Glutamatergic neuron (in vitro differentiated cells): ENCODE data around the gene ETV6. TPM values are rescaled to one million over a fixed set of nuclear protein-coding genes. Genes with fewer than 3 reads are reported as not detected.

Source experiments
- DNase-seq: peaks from one replicate; pipeline ENCODE4 v3.0.0; 2022
- H3K27ac Mint-ChIP-seq: one replicate; pipeline ENCODE4 v1.8.0; 2020; ENCODE audit warnings: mild to moderate bottlenecking, mixed read lengths, inconsistent platforms; ENCODE audit not compliant: unreplicated experiment
- H3K27me3 Mint-ChIP-seq: one replicate; pipeline ENCODE4 v1.8.0; 2020; ENCODE audit warnings: mild to moderate bottlenecking, moderate library complexity, mixed read lengths, inconsistent platforms; ENCODE audit not compliant: unreplicated experiment
- H3K36me3 Mint-ChIP-seq: one replicate; pipeline ENCODE4 v1.8.0; 2020; ENCODE audit warnings: mild to moderate bottlenecking, mixed read lengths, inconsistent platforms; ENCODE audit not compliant: unreplicated experiment
- H3K4me1 Mint-ChIP-seq: one replicate; pipeline ENCODE4 v1.8.0; 2020; ENCODE audit warnings: mild to moderate bottlenecking, low read depth, mixed read lengths, inconsistent platforms; ENCODE audit not compliant: unreplicated experiment
- H3K4me3 Mint-ChIP-seq: one replicate; pipeline ENCODE4 v1.8.0; 2020; ENCODE audit warnings: mild to moderate bottlenecking, mixed read lengths, inconsistent platforms; ENCODE audit not compliant: unreplicated experiment
- H3K9me3 Mint-ChIP-seq: one replicate; pipeline ENCODE4 v1.8.0; 2020; ENCODE audit warnings: mild to moderate bottlenecking, moderate library complexity, mixed read lengths, inconsistent platforms; ENCODE audit not compliant: unreplicated experiment
- total RNA-seq: library from RNA; stranded (reverse); fragmentation: NEBNext Ultra II Directional; extraction: Animal tissue kit (Norgen Biotek cat#: 25700); gene quantifications from one replicate; pipeline ENCODE4 v1.2.1, GENCODE V29; 2021; ENCODE audit not compliant: unreplicated experiment
- TF ChIP-seq, protein P1 (sequence below): fragments of 200-600 bp; sonication (generic); IDR thresholded peaks from one replicate; pipeline ENCODE4 v1.5.0; 2021; ENCODE audit not compliant: partially characterized antibody, unreplicated experiment

Gene ETV6
- total RNA-seq, 1 donor from 2014 or later: 10.1 TPM

- TF ChIP-seq, protein P1, sequence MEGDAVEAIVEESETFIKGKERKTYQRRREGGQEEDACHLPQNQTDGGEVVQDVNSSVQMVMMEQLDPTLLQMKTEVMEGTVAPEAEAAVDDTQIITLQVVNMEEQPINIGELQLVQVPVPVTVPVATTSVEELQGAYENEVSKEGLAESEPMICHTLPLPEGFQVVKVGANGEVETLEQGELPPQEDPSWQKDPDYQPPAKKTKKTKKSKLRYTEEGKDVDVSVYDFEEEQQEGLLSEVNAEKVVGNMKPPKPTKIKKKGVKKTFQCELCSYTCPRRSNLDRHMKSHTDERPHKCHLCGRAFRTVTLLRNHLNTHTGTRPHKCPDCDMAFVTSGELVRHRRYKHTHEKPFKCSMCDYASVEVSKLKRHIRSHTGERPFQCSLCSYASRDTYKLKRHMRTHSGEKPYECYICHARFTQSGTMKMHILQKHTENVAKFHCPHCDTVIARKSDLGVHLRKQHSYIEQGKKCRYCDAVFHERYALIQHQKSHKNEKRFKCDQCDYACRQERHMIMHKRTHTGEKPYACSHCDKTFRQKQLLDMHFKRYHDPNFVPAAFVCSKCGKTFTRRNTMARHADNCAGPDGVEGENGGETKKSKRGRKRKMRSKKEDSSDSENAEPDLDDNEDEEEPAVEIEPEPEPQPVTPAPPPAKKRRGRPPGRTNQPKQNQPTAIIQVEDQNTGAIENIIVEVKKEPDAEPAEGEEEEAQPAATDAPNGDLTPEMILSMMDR: no peak
- peaks cover 26% of the 10 kb centered on the region for H3K4me1 Mint-ChIP-seq
- H3K36me3 Mint-ChIP-seq: no peaks in the 10 kb centered on the region
- H3K9me3 Mint-ChIP-seq: no peaks in the 10 kb centered on the region
- H3K27me3 Mint-ChIP-seq: no peaks in the 10 kb centered on the region
- H3K4me3 Mint-ChIP-seq: no peak overlapping the region
- no peak for DNase-seq
- H3K27ac Mint-ChIP-seq: no peak overlapping the region
Measured at GRCh38 chr12:11774821-11775220, 125.3 kb downstream of the ETV6 start.

- H3K36me3 Mint-ChIP-seq: no peaks in the 10 kb centered on the region
- TF ChIP-seq, protein P1: no peak
- no peaks in the 10 kb centered on the region for H3K27me3 Mint-ChIP-seq
- no peak overlapping the region for H3K4me3 Mint-ChIP-seq
- DNase-seq: no peak
- H3K9me3 Mint-ChIP-seq: no peaks in the 10 kb centered on the region
- H3K27ac Mint-ChIP-seq: no peak overlapping the region
- H3K4me1 Mint-ChIP-seq: peaks cover 26% of the 10 kb centered on the region
Measured at GRCh38 chr12:11776316-11776715, 126.8 kb downstream of the ETV6 start.

DNA sequence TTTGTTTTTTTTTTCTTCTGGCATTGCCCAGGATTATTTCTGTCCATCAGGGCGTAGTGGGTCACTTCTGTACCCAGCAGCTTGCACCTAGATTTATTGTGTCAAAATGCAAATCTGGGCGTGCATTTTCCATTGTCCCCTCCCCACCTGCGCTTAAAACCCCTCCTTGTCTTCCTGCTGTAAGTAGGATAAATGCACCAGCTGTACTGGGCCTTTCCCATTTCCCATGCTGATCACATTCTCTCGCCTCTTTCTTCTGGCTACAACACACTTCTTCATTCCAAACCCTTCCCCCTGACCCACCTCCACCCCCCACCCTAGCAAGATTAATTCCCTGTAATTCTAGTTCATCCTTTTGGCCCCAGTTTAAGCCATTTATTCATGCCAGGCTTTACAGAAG is 128.0 kb downstream of the ETV6 start:
- no peaks in the 10 kb centered on the region for H3K36me3 Mint-ChIP-seq
- H3K27ac Mint-ChIP-seq: no peak overlapping the region
- H3K4me1 Mint-ChIP-seq: peaks cover 26% of the 10 kb centered on the region
- no peaks in the 10 kb centered on the region for H3K27me3 Mint-ChIP-seq
- no peak overlapping the region for H3K4me3 Mint-ChIP-seq
- DNase-seq: no peak
- H3K9me3 Mint-ChIP-seq: no peaks in the 10 kb centered on the region
- TF ChIP-seq, protein P1: no peak

DNA sequence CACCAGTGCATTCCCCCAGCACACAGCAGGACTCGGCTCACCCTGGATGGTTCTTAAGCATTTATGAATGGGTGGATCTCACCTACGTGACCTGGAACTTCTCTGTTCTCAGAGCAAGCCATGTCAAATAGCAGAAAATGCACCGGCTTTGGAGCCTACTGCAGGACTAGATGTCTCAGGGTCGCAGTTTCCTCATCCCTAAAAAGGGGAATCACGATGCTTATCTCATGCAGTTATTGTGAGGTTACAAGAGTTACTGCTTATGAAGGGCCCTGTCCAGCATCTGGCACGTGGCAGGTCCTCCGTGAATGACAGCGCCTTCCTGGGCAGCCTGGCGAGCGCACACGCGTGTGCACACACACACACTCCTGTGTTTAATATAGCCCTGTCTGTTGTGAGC is 128.5 kb downstream of the ETV6 start:
- DNase-seq: no peak
- no peaks in the 10 kb centered on the region for H3K36me3 Mint-ChIP-seq
- H3K27ac Mint-ChIP-seq: no peak overlapping the region
- no peak overlapping the region for H3K4me3 Mint-ChIP-seq
- H3K9me3 Mint-ChIP-seq: no peaks in the 10 kb centered on the region
- TF ChIP-seq, protein P1: no peak
- no peaks in the 10 kb centered on the region for H3K27me3 Mint-ChIP-seq
- peaks cover 26% of the 10 kb centered on the region for H3K4me1 Mint-ChIP-seq

- Mint-ChIP-seq H3K4me1 (peaks cover 26% of the 10 kb centered on the region), H3K9me3 (no peaks in the 10 kb centered on the region), H3K36me3 (no peaks in the 10 kb centered on the region), H3K4me3 (no peak overlapping the region), H3K27me3 (no peaks in the 10 kb centered on the region), H3K27ac (no peak overlapping the region)
- DNase-seq: no peak
- TF ChIP-seq, protein P1: no peak
Measured at GRCh38 chr12:11778713-11779685, 129.5 kb downstream of the ETV6 start.
